GM21825 (cell line): ENCODE data around the gene SLC9A4.
"Not testable (repeated sequence)": the region's sequence is repeated elsewhere in the genome, so short reads cannot be mapped to it uniquely, and the experiment has no call there.

Experiments
- ATAC-seq: cut with Tn5 transposase; IDR thresholded peaks from one replicate; pipeline ENCODE4 v1.9.1; 2021; ENCODE audit warnings: mild to moderate bottlenecking, moderate library complexity; ENCODE audit not compliant: unreplicated experiment

SLC9A4 gene

GRCh38 chr2:102540882-102541281 is 67.9 kb downstream of the SLC9A4 start:
- no peak for ATAC-seq

GRCh38 chr2:102544182-102544581 is 71.2 kb downstream of the SLC9A4 start:
- no peak for ATAC-seq

GRCh38 chr2:102547462-102547861 is 74.4 kb downstream of the SLC9A4 start:
- ATAC-seq = no peak

- ATAC-seq = no peak
Observed at GRCh38 chr2:102549027-102549426, 76.0 kb downstream of the SLC9A4 start.

GRCh38 chr2:102550151-102550550 is 77.1 kb downstream of the SLC9A4 start:
- no peak for ATAC-seq

GRCh38 chr2:102551329-102552096 is 78.5 kb downstream of the SLC9A4 start:
- ATAC-seq = no peak

GRCh38 chr2:102553601-102554000 is 80.6 kb downstream of the SLC9A4 start:
- ATAC-seq = no peak

- ATAC-seq = no peak
Observed at GRCh38 chr2:102558463-102558862, 85.4 kb downstream of the SLC9A4 start.

GRCh38 chr2:102562542-102562941 is 89.5 kb downstream of the SLC9A4 start:
- not testable (repeated sequence) for ATAC-seq

- ATAC-seq = no peak
Observed at GRCh38 chr2:102575888-102576287, 102.9 kb downstream of the SLC9A4 start.

- ATAC-seq = no peak
Observed at GRCh38 chr2:102578376-102578775, 105.3 kb downstream of the SLC9A4 start.

GRCh38 chr2:102581911-102582310 is 108.9 kb downstream of the SLC9A4 start:
- no peak for ATAC-seq

GRCh38 chr2:102582845-102583244 is 109.8 kb downstream of the SLC9A4 start:
- ATAC-seq = no peak
